Mesangial cell (primary cell): ENCODE results near the gene RAP2B. TPM values are rescaled to one million over a fixed set of nuclear protein-coding genes. Genes with fewer than 3 reads are reported as not detected.

Experiments used
- total RNA-seq: library from RNA; depleted of rRNA; stranded (reverse); fragments of >200 nt; gene quantifications from 2 replicates; pipeline ENCODE4 v1.2.3, GENCODE V29; 2015

Gene RAP2B
- 12.4 and 17.5 TPM in 2 replicates for total RNA-seq

DNA sequence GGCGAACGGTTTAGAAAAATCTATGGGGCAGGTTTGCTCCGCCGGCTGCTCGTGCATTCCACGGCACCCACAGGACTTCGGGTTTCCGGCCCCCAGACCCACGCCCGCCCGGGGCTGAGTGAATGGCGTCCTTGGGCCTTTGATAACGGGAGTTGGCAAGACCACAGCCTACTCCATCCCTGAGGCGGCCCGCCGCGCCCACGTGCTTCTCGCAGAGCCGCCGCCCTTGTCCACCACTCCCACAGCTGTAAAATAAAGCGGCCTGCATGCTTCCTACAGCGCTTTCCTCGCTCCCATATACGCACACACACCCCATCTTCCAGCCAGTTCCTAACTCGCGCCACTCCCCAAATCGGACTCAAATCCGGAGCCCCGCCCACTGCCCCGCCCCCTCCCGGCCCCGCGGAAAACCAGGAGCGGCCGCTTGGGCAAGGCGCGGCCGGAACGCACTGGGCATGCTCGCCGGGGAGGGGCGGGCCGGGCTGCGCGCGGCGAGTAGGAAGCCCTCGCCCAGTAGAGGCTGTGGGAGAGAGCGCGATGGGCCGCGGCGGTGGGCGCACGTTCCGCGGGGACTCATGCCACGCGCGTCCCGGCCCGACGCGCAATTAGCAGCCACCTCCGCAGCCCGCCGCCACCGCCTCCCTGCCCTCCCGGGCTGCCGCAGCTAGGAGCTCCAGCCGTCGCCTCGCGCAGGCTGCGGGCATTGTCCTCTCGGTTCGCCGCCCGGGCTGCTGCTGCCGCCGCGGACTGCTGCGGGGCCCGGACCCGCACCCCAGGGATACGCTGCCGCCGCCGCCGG is at the start of gene RAP2B:
Gene RAP2B, plus strand, starts transcription at position 513 of the 799 bp plus-strand sequence. CDS start 468 bp downstream, outside the sequence.

